ENCODE measurements around the gene SERPINA6. TPM values are rescaled to one million over a fixed set of nuclear protein-coding genes. Genes with fewer than 3 reads are reported as not detected.
"Not testable (repeated sequence)": the region's sequence is repeated elsewhere in the genome, so short reads cannot be mapped to it uniquely, and the experiment has no call there.

SERPINA6 gene
- total and polyA plus RNA-seq, 2 donors (not counting 1 experiment from before 2014, with no cell fraction given): not detected

GRCh38 chr14:94298130-94298529 is 25.0 kb downstream of the SERPINA6 start:
- no peaks in the 10 kb centered on the region for H3K4me1 Mint-ChIP-seq
- Histone ChIP-seq H3K79me2 (ENCODE audit: control insufficient read depth, insufficient read depth, low read length) (no peaks in the 10 kb centered on the region), H3K36me3 (replicated peaks in 1 of 2; ENCODE audit: control extremely low read depth in 1 of 2, control insufficient read depth in 1 of 2, extremely low read depth in 1 of 2, insufficient read depth in 2 of 2, low read length in 1 of 2) (no peaks in the 10 kb centered on the region), H3K4me3 (ENCODE audit: control extremely low read depth in 1 of 5, extremely low read depth in 1 of 5, insufficient read depth in 1 of 5, low read depth in 2 of 5, low read length in 4 of 5) (no peak overlapping the region), H3K4me2 (replicated peaks; ENCODE audit: low read depth, low read length, poor library complexity, severe bottlenecking) (no peak overlapping the region), H3K9me3 (ENCODE audit: control extremely low read depth in 1 of 3, control insufficient read depth in 2 of 3, insufficient read depth in 1 of 3, low read length in 2 of 3) (peaks cover 0 to 8% (median 0%) of the 10 kb centered on the region in 3 donors), H3K9ac (ENCODE audit: low read length) (no peak overlapping the region), H3K4me1 (ENCODE audit: control insufficient read depth in 2 of 2, insufficient read depth in 2 of 2, low read length in 2 of 2) (no peaks in the 10 kb centered on the region), H4K20me1 (ENCODE audit: control insufficient read depth, insufficient read depth, low read length, poor library complexity, severe bottlenecking) (no peaks in the 10 kb centered on the region), H3K27me3 (replicated peaks in 1 of 4; ENCODE audit: control extremely low read depth in 1 of 4, control insufficient read depth in 3 of 4, insufficient read depth in 4 of 4, low read length in 3 of 4) (no peaks in the 10 kb centered on the region), H2AFZ (ENCODE audit: insufficient read depth, low read depth, low read length, poor library complexity, severe bottlenecking) (no peak overlapping the region), H3K27ac (ENCODE audit: low read length in 2 of 2) (no peak overlapping the region)
- ChIA-PET CTCF (no interaction called here), POLR2A (no interaction called here)
- H3K9me3 Mint-ChIP-seq (ENCODE audit: insufficient read depth): no peaks in the 10 kb centered on the region
- TF ChIP-seq EZH2 (IDR thresholded peaks at IDR 0.05; ENCODE audit: borderline replicate concordance, insufficient read depth, low read depth, low read length, poor library complexity, severe bottlenecking) (no peak), CTCF (IDR thresholded peaks at IDR 0.05) (no peak)
- no peak for ATAC-seq (ENCODE audit: low read depth)
- H3K27ac Mint-ChIP-seq: no peak overlapping the region
- intact Hi-C loops (cut with micrococcal nuclease): no loop called here
- H3K4me3 Mint-ChIP-seq: no peak overlapping the region
- DNase-seq: no peak
- WGBS (ENCODE audit: insufficient coverage): 94% methylated on average over 15 of the region's 15 CpGs
- no peaks in the 10 kb centered on the region for H3K27me3 Mint-ChIP-seq

GRCh38 chr14:94296181-94296545 is 27.0 kb downstream of the SERPINA6 start:
- H3K27ac Mint-ChIP-seq; H3K27ac ChIP-seq (ENCODE audit: low read length in 2 of 2); H3K27me3 Mint-ChIP-seq; H2AFZ ChIP-seq (ENCODE audit: insufficient read depth, low read depth, low read length, poor library complexity, severe bottlenecking); H3K9me3 Mint-ChIP-seq (ENCODE audit: insufficient read depth); DNase-seq; H4K20me1 ChIP-seq (ENCODE audit: control insufficient read depth, insufficient read depth, low read length, poor library complexity, severe bottlenecking); H3K4me3 Mint-ChIP-seq; H3K4me3 ChIP-seq (ENCODE audit: control extremely low read depth in 1 of 5, extremely low read depth in 1 of 5, insufficient read depth in 1 of 5, low read depth in 2 of 5, low read length in 4 of 5); H3K4me1 ChIP-seq (ENCODE audit: control insufficient read depth in 2 of 2, insufficient read depth in 2 of 2, low read length in 2 of 2); H3K36me3 ChIP-seq (replicated peaks in 1 of 2; ENCODE audit: control extremely low read depth in 1 of 2, control insufficient read depth in 1 of 2, extremely low read depth in 1 of 2, insufficient read depth in 2 of 2, low read length in 1 of 2); H3K79me2 ChIP-seq (ENCODE audit: control insufficient read depth, insufficient read depth, low read length); H3K27me3 ChIP-seq (replicated peaks in 1 of 4; ENCODE audit: control extremely low read depth in 1 of 4, control insufficient read depth in 3 of 4, insufficient read depth in 4 of 4, low read length in 3 of 4); H3K4me2 ChIP-seq (replicated peaks; ENCODE audit: low read depth, low read length, poor library complexity, severe bottlenecking); H3K9ac ChIP-seq (ENCODE audit: low read length); H3K4me1 Mint-ChIP-seq; CTCF ChIA-PET; POLR2A ChIA-PET; ATAC-seq (ENCODE audit: low read depth); intact Hi-C loops (cut with micrococcal nuclease): not testable (repeated sequence)
- WGBS (ENCODE audit: insufficient coverage): no CpG with 5 or more reads among the region's 4 CpGs
- H3K9me3 ChIP-seq (ENCODE audit: control extremely low read depth in 1 of 3, control insufficient read depth in 2 of 3, insufficient read depth in 1 of 3, low read length in 2 of 3): peaks cover 0 to 13% (median 0%) of the 10 kb centered on the region in 3 donors

Data from B cell (primary cell).